ENCODE data around the gene RAP1GDS1.

The RAP1GDS1 gene

DNA sequence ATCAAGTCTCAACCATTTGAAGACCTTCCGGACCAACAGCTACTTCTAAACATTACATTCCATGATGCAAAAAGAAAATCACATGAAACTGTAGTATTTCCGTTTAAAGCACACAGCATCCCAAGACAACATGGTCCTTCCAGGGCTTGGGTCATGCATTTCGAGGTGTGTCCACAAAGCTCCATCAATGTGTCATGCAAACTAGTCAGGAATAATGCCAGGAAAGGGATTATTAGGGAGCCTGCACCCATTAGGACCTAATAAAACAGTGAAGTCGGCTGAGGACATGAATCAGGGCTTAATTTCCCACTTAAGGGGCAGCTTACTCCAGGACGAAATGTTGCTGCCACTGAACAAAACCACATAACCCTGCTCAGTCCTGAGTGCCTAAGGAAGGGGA is 219.4 kb downstream of the RAP1GDS1 start:
- DNase-seq (ENCODE audit: low read depth in 2 of 2, low spot score in 1 of 2) = no peak

- no peak for DNase-seq (ENCODE audit: low read depth in 2 of 2, low spot score in 1 of 2)
Observed at GRCh38 chr4:98481167-98481566, 220.0 kb downstream of the RAP1GDS1 start.

DNA sequence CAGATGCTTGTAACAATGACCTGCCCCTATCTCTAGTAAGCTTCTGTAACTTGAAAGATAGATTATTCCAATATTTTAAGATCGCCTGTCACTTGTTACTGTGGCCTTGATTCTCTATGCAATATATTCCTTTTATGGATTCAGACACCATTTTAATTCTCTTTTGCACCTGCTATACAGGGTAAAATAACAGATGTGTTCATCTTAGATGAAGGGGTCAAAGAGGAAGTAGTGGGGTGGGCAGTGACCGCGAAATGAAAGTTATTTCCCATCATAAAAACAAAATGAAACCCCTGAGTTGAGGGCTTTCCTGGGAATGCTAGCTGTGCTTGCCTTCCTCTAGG is 221.3 kb downstream of the RAP1GDS1 start:
- DNase-seq (ENCODE audit: low read depth in 2 of 2, low spot score in 1 of 2) = no peak

DNA sequence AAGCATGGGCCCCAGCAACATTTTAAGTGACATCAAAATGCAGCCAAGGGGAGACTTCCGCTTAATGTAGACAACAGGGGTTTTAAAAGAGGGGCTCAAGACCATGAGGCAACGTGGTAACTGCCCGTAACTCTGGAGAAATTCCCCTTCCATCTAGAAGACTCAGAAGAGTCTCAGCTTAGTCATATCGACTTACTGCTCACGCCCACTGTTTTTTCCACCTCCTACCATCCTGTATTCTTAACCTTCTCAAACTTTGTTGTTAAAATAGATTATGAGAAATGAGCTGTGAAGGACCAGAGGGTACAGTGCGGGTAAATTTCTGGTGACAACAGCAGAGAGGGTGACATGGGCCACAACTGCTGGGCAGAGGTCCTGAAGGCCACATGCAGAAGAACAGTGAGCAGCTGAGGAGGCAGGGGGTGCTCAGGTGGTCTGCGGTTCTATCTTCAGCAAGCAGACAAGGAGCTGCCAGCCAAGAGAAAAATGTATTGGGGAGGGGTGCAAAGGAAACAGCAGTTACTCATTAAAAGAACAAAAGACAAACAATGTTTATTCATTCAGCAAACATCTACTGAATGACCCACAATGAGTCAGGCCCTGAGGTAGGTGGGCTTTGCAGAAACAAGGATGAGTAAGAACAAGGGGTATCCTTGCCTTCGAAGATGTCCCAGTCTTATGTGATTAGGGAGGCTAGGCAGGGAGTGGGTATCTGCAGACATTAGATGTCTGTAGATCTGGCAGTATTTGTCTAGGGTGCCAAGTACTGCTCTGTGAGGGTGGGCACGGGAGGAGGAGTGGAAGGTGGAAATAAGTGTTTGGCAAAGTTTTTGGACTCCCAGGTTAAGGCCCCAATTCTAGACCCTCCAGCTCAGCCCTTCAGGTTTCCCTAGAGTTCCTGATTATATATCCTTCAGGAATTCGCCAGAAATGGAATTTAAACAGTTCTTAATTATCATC is 221.9 kb downstream of the RAP1GDS1 start:
- DNase-seq (ENCODE audit: low read depth in 2 of 2, low spot score in 1 of 2) = no peak

DNA sequence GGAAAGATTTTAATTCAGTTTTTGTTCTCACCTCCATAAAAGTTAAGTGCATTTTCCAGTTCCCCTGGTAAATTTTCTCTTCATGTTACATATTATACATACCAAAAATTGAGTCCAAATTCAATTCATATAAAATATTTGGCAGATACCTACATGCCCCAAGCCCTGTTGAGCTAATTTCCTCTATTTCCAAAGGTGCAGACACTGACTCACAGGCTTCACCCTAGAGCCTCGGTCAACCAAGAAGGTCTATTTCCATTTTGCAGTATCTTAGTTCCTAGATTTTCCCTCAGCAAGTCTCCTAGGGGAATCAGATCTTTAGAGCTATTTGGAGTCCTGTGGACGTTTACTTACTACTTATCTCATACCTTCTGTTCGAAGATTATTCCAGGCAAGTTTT is 222.8 kb downstream of the RAP1GDS1 start:
- no peak for DNase-seq (ENCODE audit: low read depth in 2 of 2, low spot score in 1 of 2)

DNA sequence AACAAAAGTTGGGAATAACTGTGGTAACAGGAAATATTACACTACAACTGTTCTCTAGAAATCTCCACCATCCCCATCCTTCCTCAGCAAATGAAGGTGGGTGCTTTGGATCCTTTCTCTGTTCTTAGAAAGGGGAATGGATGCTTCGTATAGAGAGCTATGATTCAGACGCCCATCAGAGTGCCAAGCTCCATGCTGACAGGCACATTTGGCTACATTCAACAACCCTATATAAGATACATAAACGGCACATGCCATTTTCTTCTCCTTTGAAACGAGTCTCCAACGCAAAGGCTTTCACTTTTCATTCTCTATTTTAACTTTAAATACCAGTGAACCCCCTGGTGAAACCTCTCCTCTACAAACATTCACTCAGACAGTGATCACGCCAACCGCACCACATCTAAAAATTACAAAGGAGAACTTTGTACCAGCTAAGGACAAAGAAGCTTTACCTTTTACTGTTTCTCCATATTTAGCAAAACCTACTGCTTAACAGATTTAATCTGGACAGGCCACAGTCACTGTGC is 224.7 kb downstream of the RAP1GDS1 start:
- no peak for DNase-seq (ENCODE audit: low read depth in 2 of 2, low spot score in 1 of 2)

GRCh38 chr4:98490251-98490650 is 229.1 kb downstream of the RAP1GDS1 start:
- no peak for DNase-seq (ENCODE audit: low read depth in 2 of 2, low spot score in 1 of 2)

- no peak for DNase-seq (ENCODE audit: low read depth in 2 of 2, low spot score in 1 of 2)
Observed at GRCh38 chr4:98491899-98492559, 230.8 kb downstream of the RAP1GDS1 start.

DNA sequence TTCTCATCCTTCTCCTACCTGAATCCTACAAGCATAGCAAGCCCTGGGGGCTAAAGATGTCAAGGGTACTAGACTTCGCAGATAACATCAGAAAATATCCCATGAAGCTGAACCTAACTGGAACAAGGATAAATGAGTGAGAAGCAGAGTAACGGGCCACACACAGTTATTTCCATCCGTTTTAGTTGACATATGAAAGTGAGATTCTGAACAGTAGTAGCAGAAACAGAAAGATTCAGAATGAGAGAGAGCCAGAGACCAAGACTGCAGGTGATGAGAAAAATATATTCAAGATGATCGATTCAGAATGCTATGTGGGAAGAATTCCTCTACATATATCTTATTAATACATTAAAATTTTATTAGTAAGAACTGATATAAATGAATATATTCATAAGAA is 232.1 kb downstream of the RAP1GDS1 start:
- DNase-seq (ENCODE audit: low read depth in 2 of 2, low spot score in 1 of 2) = no peak

Measured in stimulated activated CD8-positive, alpha-beta memory T cell treated with anti-CD3 and anti-CD28 coated beads, Interleukin-4, amount 100 ng/mL, for 1 hour (primary cell).